ENCODE results near the gene OXCT2. TPM values are rescaled to one million over a fixed set of nuclear protein-coding genes. Genes with fewer than 3 reads are reported as not detected.
"Not testable (repeated sequence)": the region's sequence is repeated elsewhere in the genome, so short reads cannot be mapped to it uniquely, and the experiment has no call there.

Gene OXCT2
- total RNA-seq (not detected), total RNA-seq (0 to 2.6 (median 0.23) reads per million in 172 experiments)
- polyA plus RNA-seq (2013, experiment 1 of 2) = 0.09 TPM
- 0.26 TPM for polyA plus RNA-seq (2013, experiment 2 of 2)

GRCh38 chr1:39771022-39771532, at the start of gene OXCT2:
OXCT2 (minus strand) TSS chr1:39771348; CDS start chr1:39771255, 93 bp downstream.
- POLR2A ChIA-PET; H3K4me3 ChIP-seq (ENCODE audit: low read length); H3K27me3 ChIP-seq (ENCODE audit: control insufficient read depth in 1 of 2, insufficient read depth in 2 of 2, low read length in 2 of 2); H3K9me3 ChIP-seq (ENCODE audit: control insufficient read depth in 1 of 2, insufficient read depth in 1 of 2, low read length in 2 of 2); H3K36me3 ChIP-seq (ENCODE audit: insufficient read depth, low read length); H3K4me1 Mint-ChIP-seq (ENCODE audit: low read depth); ATAC-seq (ENCODE audit: poor library complexity); DNase-seq; H3K36me3 Mint-ChIP-seq (ENCODE audit: low read depth); H3K27ac ChIP-seq (ENCODE audit: low read depth in 1 of 2, low read length in 2 of 2); intact Hi-C loops (cut with DNase I, micrococcal nuclease); CTCF ChIA-PET; H3K27me3 Mint-ChIP-seq; H3K9me3 Mint-ChIP-seq; H3K27ac Mint-ChIP-seq; H3K4me1 ChIP-seq (ENCODE audit: insufficient read depth, low read length): not testable (repeated sequence)
- peak within 1 kb of the TSS; percentile 30 for H3K4me3 Mint-ChIP-seq

- intact Hi-C loops (cut with DNase I, micrococcal nuclease) = no loop called here
- POLR2A ChIA-PET = interaction anchor here (1.2 kb wide), 1 partner anchor 64 kb away, joined by 3 read pairs; the partner anchor contains the start of gene TRIT1
- H3K36me3 ChIP-seq (ENCODE audit: insufficient read depth, low read length) = no peaks in the 10 kb centered on the region
Measured at GRCh38 chr1:39819091-39819812, 48.1 kb upstream of the OXCT2 start.

GRCh38 chr1:39818482-39818881, 47.3 kb upstream of the OXCT2 start:
- Histone ChIP-seq H3K4me1 (ENCODE audit: insufficient read depth, low read length) (peaks cover 15% of the 10 kb centered on the region), H3K36me3 (ENCODE audit: insufficient read depth, low read length) (no peaks in the 10 kb centered on the region), H3K4me3 (ENCODE audit: low read length) (no peak overlapping the region), H3K27me3 (ENCODE audit: control insufficient read depth in 1 of 2, insufficient read depth in 2 of 2, low read length in 2 of 2) (peaks cover 0 to 6% of the 10 kb centered on the region in 2 experiments), H3K27ac (ENCODE audit: low read depth in 1 of 2, low read length in 2 of 2) (no peak overlapping the region), H3K9me3 (ENCODE audit: control insufficient read depth in 1 of 2, insufficient read depth in 1 of 2, low read length in 2 of 2) (no peaks in the 10 kb centered on the region)
- Mint-ChIP-seq H3K27me3 (peaks cover 15% of the 10 kb centered on the region), H3K4me1 (ENCODE audit: low read depth) (peaks cover 9% of the 10 kb centered on the region), H3K27ac (no peak overlapping the region), H3K4me3 (no peak overlapping the region), H3K9me3 (no peaks in the 10 kb centered on the region), H3K36me3 (ENCODE audit: low read depth) (no peaks in the 10 kb centered on the region)
- peak in 1 of 14 experiments; percentile 13 for DNase-seq
- ChIA-PET CTCF (interaction anchor here (5.1 kb wide), 1 partner anchor 84 kb away, joined by 38 read pairs; the partner anchor contains the start of gene MYCL), POLR2A (interaction anchor here (1.4 kb wide), 1 partner anchor 83 kb away, joined by 4 read pairs; the partner anchor contains the start of gene MYCL)
- intact Hi-C loops (cut with DNase I, micrococcal nuclease) = no loop called here
- ATAC-seq (ENCODE audit: poor library complexity) = no peak
- TF ChIP-seq CTCF (IDR thresholded peaks at IDR 0.05) = no peak

More at GRCh38 chr1:39819091-39819812, 48.1 kb upstream of the OXCT2 start:
- peaks cover 9% of the 10 kb centered on the region for H3K4me1 Mint-ChIP-seq (ENCODE audit: low read depth)
- peaks cover 19% of the 10 kb centered on the region for H3K27me3 Mint-ChIP-seq
- peaks cover 0 to 6% of the 10 kb centered on the region in 2 experiments for H3K27me3 ChIP-seq (ENCODE audit: control insufficient read depth in 1 of 2, insufficient read depth in 2 of 2, low read length in 2 of 2)
- H3K4me1 ChIP-seq (ENCODE audit: insufficient read depth, low read length) = peaks cover 15% of the 10 kb centered on the region
- CTCF ChIA-PET = interaction anchor here (5.1 kb wide), 1 partner anchor 83 kb away, joined by 38 read pairs; the partner anchor contains the start of gene MYCL
- H3K4me3 ChIP-seq (ENCODE audit: low read length) = no peak overlapping the region
- ATAC-seq (ENCODE audit: poor library complexity) (no peak), DNase-seq (no peak)
- H3K4me3 Mint-ChIP-seq = no peak overlapping the region
- no peaks in the 10 kb centered on the region for H3K9me3 ChIP-seq (ENCODE audit: control insufficient read depth in 1 of 2, insufficient read depth in 1 of 2, low read length in 2 of 2)
- no peaks in the 10 kb centered on the region for H3K36me3 Mint-ChIP-seq (ENCODE audit: low read depth)
- TF ChIP-seq CTCF (IDR thresholded peaks at IDR 0.05) = no peak
- H3K27ac Mint-ChIP-seq = no peak overlapping the region
- no peak overlapping the region for H3K27ac ChIP-seq (ENCODE audit: low read depth in 1 of 2, low read length in 2 of 2)
- H3K9me3 Mint-ChIP-seq = no peaks in the 10 kb centered on the region

Measured in CD4-positive, alpha-beta T cell (primary cell).